Placental pericyte (primary cell): ENCODE measurements around the gene EPB42. TPM values are rescaled to one million over a fixed set of nuclear protein-coding genes. Genes with fewer than 3 reads are reported as not detected.

Experiments
- small RNA-seq: library from RNA; depleted of rRNA; stranded (forward); fragments of <200 nt; gene quantifications from one replicate; pipeline ENCODE3, GENCODE V24; 2012; ENCODE audit warnings: low replicate concordance
- total RNA-seq: library from RNA; depleted of rRNA; stranded (reverse); fragments of >200 nt; gene quantifications from 2 replicates; pipeline ENCODE4 v1.2.3, GENCODE V29; 2012

Gene EPB42
- not detected in 2 replicates for total RNA-seq

GRCh38 chr15:43220991-43221403 is at the start of gene EPB42:
TSS of gene EPB42 (minus strand) at chr15:43221018. CDS start at chr15:43220825, 193 bp downstream.

DNA sequence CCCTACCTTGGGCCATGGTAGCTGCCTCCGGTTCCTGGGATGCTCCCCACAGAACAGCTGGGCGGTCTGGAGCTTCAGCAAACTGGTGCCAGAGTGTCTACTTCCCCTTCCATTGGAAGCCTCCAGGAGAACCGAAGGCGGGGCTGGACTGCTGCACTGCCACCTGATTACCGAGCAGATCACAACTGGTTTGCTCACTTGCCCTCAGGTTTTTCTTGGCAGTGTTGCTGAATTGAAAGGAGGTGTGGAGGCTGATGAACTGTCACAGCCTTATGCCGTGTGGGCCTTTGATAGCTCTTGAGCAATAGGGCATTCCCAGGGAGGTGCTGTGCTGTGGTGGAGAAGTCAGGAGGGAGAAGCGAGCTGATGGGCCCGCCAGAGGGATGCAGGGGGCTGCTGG is 46.0 kb upstream of the EPB42 start, which contains the start of gene TGM5:
TGM5 (minus strand) TSS at position 95 of the 400 bp plus-strand sequence; CDS start at position 16, 79 bp downstream.

GRCh38 chr15:43185157-43186002 is 35.4 kb downstream of the EPB42 start, which contains the start of gene CCNDBP1:
TSS of gene CCNDBP1 (plus strand) at chr15:43185403. CDS start at chr15:43185499, 96 bp downstream.

Small RNA genes lying within 50 kb of the gene (small RNA-seq; reads per million reads assigned to genes)
- gene RF00019: not detected

Other genes starting within 250 kb of the EPB42 start
- gene UBR1, start 115.0 kb downstream of the EPB42 start, total RNA-seq: 29.5 and 58.6 TPM in 2 replicates
- 11.4 and 25.8 TPM in 2 replicates for gene TMEM62, start 87.4 kb downstream of the EPB42 start, total RNA-seq
- 66.5 and 79.0 TPM in 2 replicates for gene CCNDBP1, start 35.6 kb downstream of the EPB42 start, total RNA-seq
- gene TGM5, start 45.9 kb upstream of the EPB42 start, total RNA-seq: not detected in 2 replicates
- not detected in 2 replicates for gene TGM7, start 81.2 kb upstream of the EPB42 start, total RNA-seq
- 5.5 and 9.9 TPM in 2 replicates for gene LCMT2, start 109.6 kb upstream of the EPB42 start, total RNA-seq
- 25.5 and 32.6 TPM in 2 replicates for gene ZSCAN29, start 150.0 kb upstream of the EPB42 start, total RNA-seq
- gene TUBGCP4, start 150.1 kb upstream of the EPB42 start, total RNA-seq: 5.5 and 13.9 TPM in 2 replicates